CD1c-positive myeloid dendritic cell (primary cell): ENCODE results near the gene MGST3.
"Not testable (repeated sequence)": the region's sequence is repeated elsewhere in the genome, so short reads cannot be mapped to it uniquely, and the experiment has no call there.

ENCODE experiments used
- DNase-seq: peaks from one replicate; pipeline ENCODE4 v3.0.0-alpha.2; 2016; ENCODE audit errors: extremely low spot score

Gene MGST3

DNA sequence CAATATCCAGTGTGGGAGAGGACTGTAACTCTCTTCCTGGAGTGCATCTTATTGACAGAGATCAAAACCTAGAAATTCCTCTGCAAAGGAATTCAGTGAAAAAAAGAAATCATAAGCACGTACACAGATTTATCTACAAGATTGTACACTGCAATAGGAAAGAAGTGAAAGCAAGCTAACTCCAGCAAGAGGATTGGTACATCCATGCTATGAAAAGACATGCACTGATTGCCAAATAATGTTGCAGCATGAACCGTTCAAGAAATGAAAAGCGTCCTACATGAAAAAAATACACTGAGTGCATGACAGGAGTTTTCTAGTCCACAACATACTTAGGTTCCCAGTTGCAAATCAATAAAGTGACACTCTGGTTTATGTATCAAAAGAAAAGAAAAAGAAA, 1.9 kb upstream of the MGST3 start:
- peak; percentile 24 for DNase-seq

DNA sequence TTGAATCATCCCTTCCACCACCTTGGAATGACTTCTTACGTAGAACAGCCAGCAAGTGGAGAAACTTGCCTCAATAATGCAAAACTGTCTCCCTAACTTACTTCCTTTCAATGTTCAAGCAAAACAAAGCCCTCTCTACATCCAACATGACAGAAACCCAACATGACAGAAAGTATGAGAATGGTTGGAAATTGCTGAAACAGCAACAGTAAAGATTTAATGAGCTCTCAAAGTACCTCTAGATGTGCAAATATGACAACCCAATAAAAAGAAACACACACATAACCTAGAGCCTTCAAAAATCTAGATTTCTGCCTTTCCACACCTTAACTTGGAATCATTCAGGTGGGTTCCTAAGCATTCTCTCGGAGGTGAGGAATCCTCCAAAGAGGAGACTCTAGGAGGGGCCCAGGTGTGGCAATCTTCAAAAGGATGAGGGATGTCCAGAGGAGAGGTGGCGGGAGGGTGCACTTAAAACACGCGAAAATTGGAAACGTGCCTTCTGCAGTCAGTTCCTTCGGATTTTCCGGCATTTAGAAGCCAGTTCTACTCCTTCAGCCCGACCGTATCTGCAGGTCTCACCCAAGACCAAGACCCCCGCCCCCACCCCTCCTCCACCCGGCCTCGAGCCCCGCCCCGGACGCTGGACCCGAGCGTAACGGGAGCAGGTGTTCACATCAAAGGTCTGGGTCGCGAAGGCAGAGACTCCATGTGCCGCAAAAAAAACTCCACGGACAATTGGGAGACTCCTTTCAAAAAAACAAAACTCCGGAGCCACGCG, 996 bp upstream of the MGST3 start:
- no peak for DNase-seq

DNA sequence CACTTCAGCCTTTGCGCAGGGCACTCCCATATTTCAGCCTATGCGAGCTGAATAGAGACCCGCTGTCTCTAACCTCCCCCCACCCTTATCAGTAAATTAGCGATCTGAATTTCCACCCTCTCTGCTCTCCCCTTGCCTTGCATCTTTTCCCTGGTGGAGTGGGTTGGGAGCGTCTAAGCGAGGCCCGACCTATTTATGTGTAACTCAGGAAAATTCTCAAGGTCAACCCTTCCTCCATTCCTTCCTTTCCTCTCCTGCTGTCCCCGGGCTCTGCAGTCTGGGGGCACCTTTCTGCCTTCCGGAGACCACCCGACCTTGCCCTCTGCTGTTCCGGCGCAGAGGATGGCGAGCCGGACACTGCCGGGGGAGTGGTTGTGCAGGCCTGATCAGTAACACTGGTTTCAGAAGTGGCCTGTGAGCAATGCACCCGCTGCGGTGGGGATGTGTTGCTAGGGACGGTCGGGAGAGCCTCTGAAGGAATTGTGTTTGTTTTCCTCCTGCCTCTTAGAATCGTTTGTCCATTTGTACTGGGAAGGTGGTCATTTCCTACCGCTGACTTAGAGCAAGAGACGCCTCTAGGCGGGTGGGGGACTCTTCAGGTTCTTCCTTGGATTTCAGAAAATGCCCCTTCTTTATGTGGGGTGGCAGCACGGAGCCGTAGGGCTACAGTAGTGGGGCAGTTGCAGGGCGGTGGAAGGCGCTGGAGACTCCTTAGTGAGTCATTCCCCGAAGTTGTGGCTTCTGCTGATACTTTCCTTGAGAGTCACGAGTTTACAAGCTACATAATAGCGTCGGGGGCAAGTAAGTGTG, 513 bp downstream of the MGST3 start:
- peak; percentile 73 for DNase-seq

DNA sequence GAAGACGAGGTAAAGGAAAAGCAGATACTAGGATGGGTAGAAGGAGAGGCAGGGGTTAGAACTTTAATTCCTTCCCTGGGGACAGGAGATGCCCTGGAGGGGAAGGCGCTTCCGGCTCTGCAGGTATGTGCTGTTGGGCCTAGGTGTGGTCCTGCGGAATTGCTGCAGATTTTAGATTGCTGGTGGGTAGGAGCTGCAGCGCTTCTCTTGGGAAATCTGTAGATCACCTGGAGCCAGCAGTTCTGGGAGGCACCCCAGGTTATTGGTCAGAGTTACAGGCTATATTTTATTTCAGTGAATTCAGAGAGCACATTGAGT, 1.1 kb downstream of the MGST3 start:
- no peak for DNase-seq

DNA sequence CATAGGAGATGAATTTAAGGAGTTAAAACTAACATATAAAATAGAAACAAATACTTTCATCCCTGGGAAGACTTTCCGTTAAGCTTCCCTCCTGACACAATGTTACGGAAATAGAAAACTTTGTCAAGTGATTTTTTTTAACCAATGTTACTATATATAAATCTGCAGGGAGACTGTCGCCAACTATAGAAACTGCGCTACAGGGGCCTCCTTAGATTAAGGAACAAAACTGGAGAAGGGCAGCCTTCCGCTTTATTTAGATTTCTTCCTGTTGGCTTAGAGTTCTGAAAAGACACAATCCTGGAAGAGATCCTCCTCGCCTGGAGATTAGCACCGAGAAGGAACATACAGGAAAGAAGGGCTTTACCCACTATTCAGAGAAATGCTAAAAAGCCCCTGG, 1.5 kb downstream of the MGST3 start:
- peak; percentile 69 for DNase-seq

DNA sequence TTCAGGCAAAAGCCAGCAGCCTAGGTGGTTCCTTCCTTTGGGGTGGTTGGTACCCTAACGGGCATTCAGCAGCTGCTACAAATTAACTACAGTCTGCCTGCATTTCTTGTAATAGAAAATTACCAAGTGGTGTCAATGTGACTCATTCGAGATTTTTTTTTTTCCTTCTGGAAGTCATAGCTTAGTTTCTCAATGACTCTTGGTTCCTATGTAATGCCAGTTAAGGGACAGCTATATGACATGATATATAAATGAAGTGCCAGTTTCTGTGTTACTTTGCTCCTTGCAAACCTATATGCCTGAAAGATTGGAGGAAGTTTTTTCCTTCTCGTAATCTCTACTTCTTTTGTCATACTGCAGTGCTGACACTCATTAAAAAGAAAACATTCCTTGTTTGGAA, 2.6 kb downstream of the MGST3 start:
- DNase-seq: peak; percentile 60

DNA sequence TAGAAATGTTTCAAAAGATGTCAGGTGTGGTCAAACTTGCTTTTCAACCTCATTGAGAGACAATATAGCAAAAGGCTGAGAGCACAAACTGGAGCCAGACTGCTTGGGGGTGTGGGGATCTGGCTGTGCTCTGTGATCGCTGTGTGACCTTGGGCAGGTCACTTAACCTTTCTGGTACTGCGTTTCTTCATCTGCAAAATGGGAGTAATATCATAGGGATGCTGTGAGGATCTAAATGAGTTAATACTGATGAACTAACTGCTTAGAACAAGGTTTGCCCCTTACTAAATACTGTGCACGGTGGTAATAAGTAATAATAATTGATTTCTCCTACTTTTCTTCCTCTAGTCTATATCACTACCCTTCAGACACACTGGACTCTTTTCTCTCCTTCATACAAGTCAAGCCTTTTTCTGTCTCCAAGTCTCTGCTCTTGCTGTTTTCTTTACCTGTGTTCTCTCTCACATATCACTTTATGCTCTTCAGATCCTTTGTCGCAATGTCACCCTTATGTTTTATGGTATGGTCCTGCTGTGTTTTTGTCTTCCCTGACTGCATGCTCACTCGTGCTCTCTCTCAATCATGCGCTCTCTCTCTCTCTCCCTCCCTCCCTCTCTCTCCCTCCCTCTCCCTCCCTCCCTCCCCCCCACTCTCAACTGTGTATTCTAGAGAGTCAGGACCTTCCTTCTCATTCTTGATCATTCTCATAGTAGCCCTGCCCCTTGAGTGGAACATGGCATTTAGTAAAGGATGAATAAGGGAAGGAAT, 3.3 kb downstream of the MGST3 start:
- no peak for DNase-seq

DNA sequence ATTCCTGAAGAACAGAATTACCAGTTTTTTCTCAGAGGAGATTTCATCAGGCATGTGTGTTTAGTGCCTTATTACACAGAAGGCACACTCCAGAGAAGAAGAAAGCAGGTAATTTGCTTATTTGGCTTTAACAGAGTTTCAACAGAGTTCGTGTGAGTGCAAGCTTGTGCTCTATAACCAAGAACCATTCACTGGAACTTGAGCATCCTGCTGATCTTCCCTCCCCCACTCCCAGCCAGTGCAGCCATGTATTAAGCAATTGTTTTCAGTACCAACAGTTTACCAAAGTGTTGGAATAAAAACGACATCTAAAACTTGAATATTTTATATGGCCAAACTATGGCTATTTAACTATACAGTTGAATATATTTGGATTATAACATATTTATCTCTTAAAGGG, 4.3 kb downstream of the MGST3 start:
- no peak for DNase-seq

DNA sequence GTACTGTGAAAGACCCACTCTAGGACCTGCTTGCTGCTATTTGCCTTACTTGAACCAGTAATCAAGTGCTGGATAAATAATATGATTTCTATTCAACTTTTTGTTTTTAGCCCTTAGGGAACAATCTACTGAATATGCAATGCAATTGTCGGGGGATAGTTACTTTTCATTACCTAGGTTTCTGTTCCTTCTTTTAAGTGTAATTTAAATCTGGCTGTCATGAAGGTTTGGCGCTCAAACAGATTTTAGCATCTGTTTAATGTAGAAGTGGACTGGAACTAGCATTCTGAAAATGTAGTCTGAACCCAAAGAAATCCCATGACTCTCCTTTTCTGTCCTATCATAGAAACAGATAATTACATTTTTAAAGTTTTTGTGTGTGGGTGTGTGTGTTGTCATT, 4.8 kb downstream of the MGST3 start:
- no peak for DNase-seq

DNA sequence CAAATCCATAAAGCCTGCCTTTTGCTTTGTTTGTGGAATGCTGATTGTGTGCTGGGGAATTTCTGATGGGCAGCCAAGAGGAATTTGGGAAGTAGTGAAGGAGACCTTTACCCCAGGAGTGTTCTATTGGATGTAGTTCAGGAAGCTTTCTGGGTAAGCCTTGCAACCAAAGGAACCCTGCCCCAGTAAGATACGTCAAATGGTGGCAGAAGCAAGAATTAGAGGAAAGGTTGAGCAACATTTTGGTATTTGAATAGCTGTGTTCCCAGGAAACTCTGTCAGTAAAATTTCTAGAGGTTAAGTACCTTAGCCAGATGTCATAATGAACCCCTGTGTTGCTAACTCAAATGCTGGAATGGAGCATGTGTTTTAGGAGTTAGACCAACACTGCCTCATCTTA, 6.4 kb downstream of the MGST3 start:
- no peak for DNase-seq

DNA sequence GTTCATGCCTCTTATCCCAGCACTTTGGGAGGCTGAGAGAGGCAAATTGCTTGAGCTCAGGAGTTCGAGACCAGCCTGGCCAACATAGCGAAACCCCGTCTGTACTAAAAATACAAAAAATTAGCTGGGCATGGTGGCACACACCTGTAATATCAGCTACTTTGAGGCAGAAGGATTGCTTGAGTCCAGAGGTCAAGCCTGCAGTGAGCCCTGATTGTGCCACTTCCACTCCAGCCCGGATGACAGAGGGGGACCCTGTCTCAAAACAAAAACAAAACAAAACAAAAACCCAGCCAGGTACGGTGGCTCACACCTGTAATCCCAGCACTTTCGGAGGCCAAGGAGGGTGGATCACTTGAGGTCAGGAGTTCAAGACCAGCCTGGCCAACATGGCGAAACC, 7.2 kb downstream of the MGST3 start:
- DNase-seq: not testable (repeated sequence)

DNA sequence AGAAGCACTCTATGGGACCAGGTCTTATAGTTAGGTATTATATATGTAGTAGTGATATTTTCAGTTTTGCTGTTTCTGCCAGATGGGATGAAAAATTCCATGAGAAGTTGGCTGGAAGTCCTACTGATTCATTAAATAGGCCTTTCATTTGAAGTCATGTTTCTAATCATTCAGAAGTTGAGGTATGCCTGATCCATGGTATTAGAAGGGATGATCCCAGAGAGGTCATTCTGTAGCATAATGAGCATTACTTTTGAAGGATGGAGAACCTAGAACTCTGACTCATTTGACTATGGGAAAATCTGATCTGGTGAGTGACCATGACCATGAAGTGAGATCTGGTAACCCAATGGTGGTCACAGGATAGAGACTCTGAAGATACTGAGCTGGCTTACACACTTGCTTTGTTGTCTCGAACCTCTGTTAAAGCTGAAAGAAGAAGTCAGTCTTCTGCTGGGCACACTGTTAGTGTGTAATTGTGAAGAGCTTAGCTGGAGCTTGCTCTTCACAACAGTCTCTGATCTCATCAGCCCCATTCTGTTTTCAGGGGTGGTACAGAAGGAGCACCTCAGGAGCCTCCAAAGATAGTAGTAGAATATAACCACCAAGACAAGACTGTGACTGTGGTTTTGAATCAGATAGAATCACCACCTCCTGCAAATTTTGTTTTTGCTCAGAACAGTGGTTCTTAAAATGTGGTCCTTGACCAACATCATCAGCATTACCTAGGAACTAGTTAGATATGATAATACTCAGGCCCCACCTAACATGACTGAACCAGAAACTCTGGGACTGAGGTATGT, 9.0 kb downstream of the MGST3 start:
- DNase-seq: no peak

DNA sequence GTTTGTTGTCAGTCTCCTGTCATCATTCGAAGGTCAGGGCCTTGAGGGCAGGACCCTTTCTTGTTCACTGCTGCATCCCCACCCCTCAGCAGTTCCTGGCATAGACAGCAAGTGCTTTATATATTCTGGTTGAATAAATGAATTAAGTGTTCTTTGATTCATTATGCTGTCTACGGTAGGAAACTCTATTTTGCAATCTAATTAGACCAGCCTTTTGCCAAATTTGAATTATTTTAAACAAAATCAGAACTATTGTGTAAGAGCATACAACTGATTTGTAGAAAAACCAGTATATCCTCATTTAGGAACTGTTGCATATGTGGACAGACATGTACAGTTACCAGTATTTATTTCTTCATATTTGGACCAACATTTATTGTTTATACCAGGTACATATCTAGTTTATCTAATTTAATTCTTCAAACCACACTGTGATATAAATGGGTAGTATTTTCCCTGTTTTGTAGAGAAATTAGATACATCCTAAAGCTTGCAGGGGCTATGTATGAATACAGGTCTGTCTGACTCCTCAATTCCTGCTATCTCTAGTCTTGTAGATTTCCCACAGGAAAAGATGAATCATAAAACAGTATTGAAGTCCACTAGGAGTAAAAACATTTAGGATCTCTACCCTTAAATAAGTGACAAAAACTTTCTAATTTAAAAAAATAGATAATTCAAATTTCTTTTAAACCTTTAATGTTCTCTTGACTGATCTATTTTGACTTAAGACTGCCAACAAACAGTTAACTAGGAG, 10.4 kb downstream of the MGST3 start:
- no peak for DNase-seq

DNA sequence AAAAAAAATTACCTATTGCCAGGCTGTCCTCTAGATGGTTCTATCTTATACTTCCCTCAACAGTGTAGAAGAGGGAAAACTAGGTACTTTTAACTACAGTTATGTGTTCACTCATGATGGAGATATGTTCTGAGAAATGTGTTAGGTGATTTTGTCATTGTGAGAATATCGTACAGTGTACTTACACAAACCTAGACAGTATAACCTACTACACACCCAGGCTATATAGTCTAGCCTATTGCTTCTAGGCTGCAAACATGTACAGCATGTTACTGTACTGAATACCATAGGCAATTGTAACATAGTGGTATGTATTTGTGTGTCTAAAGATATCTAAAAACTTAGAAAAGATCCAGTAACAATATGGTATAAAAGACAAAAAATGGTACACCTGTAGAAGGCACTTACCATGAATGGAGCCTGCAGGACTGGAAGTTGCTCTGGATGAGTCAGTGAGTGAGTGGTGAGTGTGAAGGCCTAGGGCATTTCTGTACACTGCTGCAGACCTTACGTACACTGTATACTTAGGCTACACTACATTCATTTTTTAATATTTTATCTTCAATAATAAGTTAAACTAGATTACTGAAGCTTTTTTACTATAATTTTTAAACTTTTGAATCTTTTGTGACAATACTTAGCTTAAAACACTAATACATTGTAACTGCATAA, 13.2 kb downstream of the MGST3 start:
- no peak for DNase-seq

DNA sequence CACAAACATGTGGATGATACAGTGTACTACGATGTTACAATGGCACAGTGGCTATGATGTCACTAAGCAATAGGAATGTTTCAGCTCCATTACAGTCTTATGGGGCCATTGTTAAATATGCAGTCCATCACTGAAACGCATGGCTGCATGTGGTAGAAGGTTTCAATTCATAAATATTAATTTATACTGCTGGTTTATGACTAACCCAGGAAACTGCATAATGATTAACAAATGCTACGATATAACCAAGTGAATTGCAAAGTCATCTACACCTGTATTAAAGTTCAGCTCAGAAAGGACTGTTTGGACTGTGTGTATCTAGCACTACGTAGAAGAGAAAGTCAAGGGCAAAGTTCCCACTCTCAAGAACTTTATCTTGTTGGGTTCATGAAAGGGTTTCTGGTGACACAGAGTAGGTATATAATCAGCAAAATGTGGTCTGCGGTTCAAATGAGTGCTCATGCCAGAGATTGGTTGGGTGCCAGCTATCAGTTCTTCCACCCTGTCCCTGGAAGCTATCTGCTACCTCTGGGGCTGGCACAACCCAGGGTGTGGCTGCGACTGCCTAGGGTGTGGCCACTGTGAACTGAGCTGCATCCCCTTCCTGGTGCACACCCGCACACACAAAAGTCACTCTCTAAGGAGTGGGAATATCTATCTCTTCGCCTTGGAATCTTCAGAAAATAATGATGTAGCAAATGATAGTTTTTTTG, 14.8 kb downstream of the MGST3 start:
- no peak for DNase-seq

DNA sequence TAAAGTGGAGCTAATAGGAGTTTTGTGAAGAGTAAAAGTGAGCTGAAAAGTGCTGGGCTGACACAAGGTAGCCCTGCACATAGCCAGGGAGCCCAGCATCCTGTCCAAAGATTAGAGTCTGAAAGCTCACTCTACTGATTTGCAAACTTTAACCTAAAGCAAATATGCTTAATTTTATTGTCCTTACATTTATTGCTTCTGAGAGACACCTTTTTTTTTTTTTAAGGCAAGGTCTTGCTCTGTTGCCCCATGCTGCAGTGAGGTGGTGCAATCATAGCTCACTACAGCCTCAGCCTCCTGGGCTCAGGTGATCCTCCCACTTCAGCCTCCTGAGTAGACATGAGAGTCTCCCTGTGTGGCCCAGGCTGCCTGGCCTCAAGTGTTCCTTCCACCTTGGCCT, 16.5 kb downstream of the MGST3 start:
- no peak for DNase-seq

DNA sequence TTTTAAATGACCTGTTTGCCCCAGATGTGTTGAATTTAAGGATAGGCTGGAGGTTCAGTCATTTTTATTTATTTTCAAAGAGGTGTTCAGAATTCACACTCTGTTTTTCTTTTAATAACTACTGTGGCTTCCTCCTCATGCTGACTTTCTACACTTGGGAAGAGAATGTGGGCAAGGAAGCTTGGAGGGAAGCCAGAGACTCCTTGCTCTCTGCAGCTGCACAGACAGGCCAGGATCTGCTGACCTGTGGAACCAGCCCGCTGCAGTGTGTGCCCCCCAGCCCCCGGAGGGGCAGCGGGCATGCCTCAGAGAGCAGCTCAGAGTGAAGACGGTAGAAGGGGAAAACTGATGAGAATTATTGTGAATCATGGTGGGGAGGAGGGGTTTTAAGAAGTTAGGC, 16.9 kb downstream of the MGST3 start:
- DNase-seq: no peak

DNA sequence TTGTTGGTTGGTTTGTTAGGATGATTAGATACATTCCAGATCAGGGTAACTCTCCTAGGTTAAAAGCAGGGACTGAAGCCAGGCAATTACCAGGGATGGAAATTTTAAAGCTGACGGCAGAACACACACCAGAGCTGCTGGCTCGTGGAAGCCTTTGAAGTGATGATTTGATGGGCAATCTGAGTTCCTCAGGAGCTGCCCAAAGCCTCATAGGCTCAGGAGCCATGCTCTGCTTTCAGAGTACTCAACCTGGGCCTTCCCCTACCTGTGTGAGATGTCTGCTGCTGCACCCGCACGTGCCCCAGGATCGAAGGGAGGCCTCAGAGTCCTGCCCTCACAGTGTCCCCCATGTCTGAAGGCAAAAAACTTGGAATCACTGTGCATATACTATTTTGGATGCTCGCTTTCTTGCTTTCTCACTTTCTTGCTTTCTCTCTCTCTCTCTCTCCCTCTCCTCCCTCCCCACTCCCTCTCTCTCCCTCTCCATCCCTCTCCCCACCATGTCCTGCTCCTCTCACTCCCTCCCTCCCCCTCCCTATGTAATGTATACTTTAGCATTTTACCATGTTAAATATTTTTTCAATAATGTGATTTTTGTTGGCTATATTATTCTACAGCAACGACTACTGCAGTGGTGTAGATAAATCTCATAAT, 18.0 kb downstream of the MGST3 start:
- DNase-seq: no peak

DNA sequence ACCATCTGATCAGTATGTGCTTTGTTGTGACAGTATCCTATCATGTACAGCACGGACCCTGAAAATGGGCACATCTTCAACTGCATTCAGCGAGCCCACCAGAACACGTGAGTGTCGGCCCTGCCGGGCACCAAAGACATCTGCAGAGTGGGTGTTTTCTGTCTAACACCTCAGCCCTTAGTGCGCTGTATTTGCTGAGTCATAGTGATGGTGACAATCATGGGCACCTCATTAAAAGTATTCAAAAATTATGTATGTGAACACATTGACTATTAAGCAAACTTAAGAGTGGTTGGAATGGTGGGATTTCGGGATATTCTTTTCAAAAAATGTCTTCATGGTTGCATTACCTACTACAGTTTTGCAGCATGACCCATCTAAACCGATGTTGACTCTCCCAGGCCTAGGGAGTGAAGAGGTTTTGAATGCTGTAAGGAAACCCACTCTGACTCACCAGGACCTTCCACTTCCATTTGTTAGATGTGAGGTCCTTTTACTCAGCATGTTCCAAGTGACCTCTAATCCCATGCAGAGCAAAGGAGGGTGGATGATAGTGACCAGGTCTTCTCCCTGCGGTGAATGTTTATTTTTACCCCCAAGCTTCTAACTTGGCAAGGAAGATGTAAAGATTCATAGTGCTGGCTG, 20.1 kb downstream of the MGST3 start:
- DNase-seq: no peak
